Endothelial cell of umbilical vein (primary cell): ENCODE data around the gene ZNF101.

Experiments used
- CTCF ChIP-seq, 2 donors: IDR thresholded peaks; 1 replicate in 1 of 2; 2 replicates in 1 of 2; pipeline ENCODE4 v1.5.1; 2011; ENCODE audit warnings: low read length in 2 of 2, mild to moderate bottlenecking in 2 of 2, moderate library complexity in 2 of 2, control low read depth in 1 of 2, inconsistent platforms in 1 of 2, low read depth in 1 of 2; ENCODE audit not compliant: insufficient read depth in 1 of 2; ENCODE audit errors: extremely low read depth in 1 of 2
- EZH2 ChIP-seq: IDR thresholded peaks from 2 replicates; pipeline ENCODE4 v1.6.1; 2012; ENCODE audit warnings: borderline replicate concordance, low read depth, mild to moderate bottlenecking, moderate library complexity, low read length, inconsistent platforms; ENCODE audit not compliant: severe bottlenecking
- POLR2A ChIP-seq: IDR thresholded peaks from 2 replicates; pipeline ENCODE4 v1.6.1; 2012; ENCODE audit warnings: low read depth, mild to moderate bottlenecking, control low read depth, low read length

GRCh38 chr19:19619181-19619848 lies 49.3 kb upstream of the ZNF101 start:
- no peak for TF ChIP-seq CTCF (IDR thresholded peaks at IDR 0.05; ENCODE audit: extremely low read depth in 1 of 2, insufficient read depth in 1 of 2, low read depth in 1 of 2, low read length in 2 of 2)
- no peak for TF ChIP-seq EZH2
- no peak for TF ChIP-seq POLR2A
